HCT116 (cell line): ENCODE results near the gene SND1. TPM values are rescaled to one million over a fixed set of nuclear protein-coding genes. Genes with fewer than 3 reads are reported as not detected.

ENCODE experiments used
- ATAC-seq: fragments of 200-7000 bp; cut with Tn5 transposase; 2 replicates; pipeline ENCODE4 v1.9.1; 2020; ENCODE audit warnings: mild to moderate bottlenecking, moderate library complexity
- BruUV-seq: library from RNA; stranded (reverse); fragments of 400-500 nt; replicated peaks from 2 replicates; lab custom pipeline; 2021; lab: Mats Ljungman, UMichigan
- CTCF ChIA-PET: fragments of 300-600 bp; sonication (Branson Sonifier 250); formaldehyde crosslinking; loops from one replicate; lab custom pipeline; 2021; ENCODE audit warnings: antibody characterized with exemption; lab: Charles Lee
- POLR2A ChIA-PET: fragments of 300-600, 350-600 bp; sonication (Branson Sonifier 250); formaldehyde crosslinking; loops from one replicate; lab custom pipeline; 2021; ENCODE audit warnings: antibody characterized with exemption; lab: Charles Lee
- RAD21 ChIA-PET, 2 experiments: fragments of 300-600 bp; sonication (Branson Sonifier 250); formaldehyde crosslinking; loops; one replicate each; lab custom pipeline; 2023; ENCODE audit warnings: low total read pairs in 2 of 2; ENCODE audit not compliant: uncharacterized antibody in 2 of 2, unreplicated experiment in 2 of 2, low non-redundant PET in 1 of 2; lab: Charles Lee
- DNase-seq: peaks from one replicate; pipeline ENCODE4 v3.0.0-alpha.2; 2010; ENCODE audit warnings: low read depth, low spot score
- H2AFZ ChIP-seq: fragments of 200-600 bp; shearing (Covaris generic), sonication (generic); 2 replicates; pipeline ENCODE4 v1.6.1; 2017; ENCODE audit warnings: low read depth, mixed run types, mixed read lengths, antibody characterized with exemption, low read length; ENCODE audit not compliant: poor library complexity, severe bottlenecking
- H3K27ac ChIP-seq: 2 replicates; pipeline ENCODE4 v1.5.1; 2012; ENCODE audit warnings: low read depth, low read length
- H3K27me3 ChIP-seq: fragments of 200-600 bp; sonication (generic); 2 replicates; pipeline ENCODE4 v1.6.1; 2016; ENCODE audit warnings: mixed run types, low read length, mixed read lengths; ENCODE audit not compliant: insufficient read depth
- H3K36me3 ChIP-seq, 2 experiments: fragments of 200-500 bp in 1 of 2; fragments of 200-600 bp in 1 of 2; sonication (Bioruptor generic) in 1 of 2; sonication (generic) in 1 of 2; 2 replicates each; pipeline versions ENCODE4 v1.5.1 to v1.6.1; 2014 to 2016; ENCODE audit warnings: low read length in 2 of 2, inconsistent platforms in 1 of 2, mixed read lengths in 1 of 2, mixed run types in 1 of 2; ENCODE audit not compliant: insufficient read depth in 2 of 2, control insufficient read depth in 1 of 2
- H3K4me1 ChIP-seq, 2 experiments: fragments of 200-600 bp in 1 of 2; sonication (generic) in 1 of 2; 2 replicates each; pipeline versions ENCODE4 v1.5.1 to v1.6.1; 2012 to 2017; ENCODE audit warnings: low read length in 2 of 2, inconsistent platforms in 1 of 2, mild to moderate bottlenecking in 1 of 2, mixed read lengths in 1 of 2, mixed run types in 1 of 2, moderate library complexity in 1 of 2; ENCODE audit not compliant: insufficient read depth in 2 of 2, control insufficient read depth in 1 of 2
- H3K4me2 ChIP-seq: fragments of 200-600 bp; sonication (generic); 2 replicates; pipeline ENCODE4 v1.6.1; 2017; ENCODE audit warnings: mixed run types, low read length, mixed read lengths
- H3K4me3 ChIP-seq, 2 experiments: fragments of 200-600 bp in 1 of 2; sonication (generic) in 1 of 2; replicated peaks in 1 of 2; 2 replicates each; pipeline ENCODE4 v1.5.1; 2011 to 2016; ENCODE audit warnings: low read length in 2 of 2, control low read depth in 1 of 2, low read depth in 1 of 2, mild to moderate bottlenecking in 1 of 2, mixed read lengths in 1 of 2, mixed run types in 1 of 2
- H3K79me2 ChIP-seq: fragments of 200-600 bp; sonication (generic); 2 replicates; pipeline ENCODE4 v1.6.1; 2017; ENCODE audit warnings: mild to moderate bottlenecking, mixed run types, low read length, moderate library complexity, mixed read lengths; ENCODE audit not compliant: insufficient read depth
- H3K9ac ChIP-seq: fragments of 200-600 bp; sonication (generic); 2 replicates; pipeline ENCODE4 v1.6.1; 2016; ENCODE audit warnings: low read length, mixed read lengths
- H3K9me2 ChIP-seq: fragments of 200-600 bp; sonication (generic), shearing (Covaris generic); 2 replicates; pipeline ENCODE4 v1.6.1; 2017; ENCODE audit warnings: mixed run types, mild to moderate bottlenecking, moderate library complexity; ENCODE audit not compliant: insufficient read depth
- H3K9me3 ChIP-seq, 2 experiments: fragments of 200-500 bp in 1 of 2; fragments of 200-600 bp in 1 of 2; sonication (Bioruptor generic) in 1 of 2; sonication (generic) in 1 of 2; 2 replicates each; pipeline ENCODE4 v1.6.1; 2014 to 2017; ENCODE audit warnings: low read length in 2 of 2, mixed read lengths in 2 of 2, inconsistent platforms in 1 of 2, low read depth in 1 of 2, mild to moderate bottlenecking in 1 of 2, mixed run types in 1 of 2, moderate library complexity in 1 of 2; ENCODE audit not compliant: control insufficient read depth in 1 of 2, insufficient read depth in 1 of 2
- H4K20me1 ChIP-seq: fragments of 200-600 bp; sonication (generic), shearing (Covaris generic); 2 replicates; pipeline ENCODE4 v1.6.1; 2017; ENCODE audit warnings: mixed run types, mild to moderate bottlenecking, moderate library complexity; ENCODE audit not compliant: insufficient read depth
- ATF3 ChIP-seq: IDR thresholded peaks from 2 replicates; pipeline ENCODE4 v1.6.1; 2012
- MAX ChIP-seq: IDR thresholded peaks from 2 replicates; pipeline ENCODE4 v1.6.1; 2012
- POLR2A ChIP-seq: IDR thresholded peaks from 2 replicates; pipeline ENCODE4 v1.7.0; 2011; ENCODE audit warnings: borderline replicate concordance; ENCODE audit not compliant: insufficient read depth, insufficient read length; ENCODE audit errors: extremely low read depth
- REST ChIP-seq: IDR thresholded peaks from 2 replicates; pipeline ENCODE4 v1.6.1; 2012; ENCODE audit warnings: low read depth
- SIN3A ChIP-seq: IDR thresholded peaks from 2 replicates; pipeline ENCODE4 v1.6.1; 2012; ENCODE audit warnings: low read depth
- SRF ChIP-seq: IDR thresholded peaks from 2 replicates; pipeline ENCODE4 v1.6.1; 2012; ENCODE audit warnings: low read depth
- TCF7L2 ChIP-seq: IDR thresholded peaks from 2 replicates; pipeline ENCODE4 v1.7.0; 2011; ENCODE audit warnings: borderline replicate concordance, inconsistent platforms; ENCODE audit not compliant: insufficient read depth, insufficient read length; ENCODE audit errors: extremely low read depth
- YY1 ChIP-seq: IDR thresholded peaks from 2 replicates; pipeline ENCODE4 v1.6.1; 2011; ENCODE audit warnings: low read length, low read depth, moderate library complexity, mild to moderate bottlenecking; ENCODE audit not compliant: insufficient replicate concordance; ENCODE audit errors: extremely low read depth
- intact Hi-C: fragments of 100-400 bp; cut with micrococcal nuclease; formaldehyde crosslinking; loops from 2 replicates; pipeline ENCODE4 v1.10.0; 2022
- total RNA-seq: library from RNA; stranded (reverse); gene quantifications from one replicate; pipeline ENCODE4 v1.2.1, GENCODE V29; 2021; ENCODE audit not compliant: unreplicated experiment

SND1 gene
- total RNA-seq, 1 experiment from 2014 or later = 169 TPM

- intact Hi-C loops = no loop called here
- ChIA-PET RAD21 (no interaction called here), CTCF (no interaction called here), POLR2A (no interaction called here)
- ATAC-seq (no peak), DNase-seq (no peak)
- H3K79me2 ChIP-seq = peaks cover 4% of the 10 kb centered on the region; the same call in 1 of the 2 replicates
- no peaks in the 10 kb centered on the region for H3K9me2 ChIP-seq
- no peaks in the 10 kb centered on the region for H3K9me3 ChIP-seq
- H3K4me1 ChIP-seq = peaks cover 0 to 4% of the 10 kb centered on the region in 2 experiments; a peak in 1 of 4 replicates
- no peak overlapping the region for H3K4me2 ChIP-seq
- H3K27me3 ChIP-seq = no peaks in the 10 kb centered on the region
- H2AFZ ChIP-seq = no peak overlapping the region
- no TSS peak for BruUV-seq
- H3K9ac ChIP-seq = no peak overlapping the region
- TF ChIP-seq SIN3A = no peak
- no peak for TF ChIP-seq REST
- no peak for TF ChIP-seq ATF3
- no peak for TF ChIP-seq YY1
- TF ChIP-seq TCF7L2 = no peak
- no peak for TF ChIP-seq POLR2A
- no peak for TF ChIP-seq MAX
- TF ChIP-seq SRF = no peak
- no peak overlapping the region for H3K4me3 ChIP-seq
- no peak overlapping the region for H3K27ac ChIP-seq
- H3K36me3 ChIP-seq = no peaks in the 10 kb centered on the region
- H4K20me1 ChIP-seq = peaks cover 2% of the 10 kb centered on the region
Measured at GRCh38 chr7:127937066-127937680, 285.2 kb downstream of the SND1 start.
